ENCODE measurements around the gene DIP2B. TPM values are rescaled to one million over a fixed set of nuclear protein-coding genes. Genes with fewer than 3 reads are reported as not detected.

Gene DIP2B
- total RNA-seq, 4 donors from 2014 or later, result 19.8 to 25.9 (median 23.8) TPM

DNA sequence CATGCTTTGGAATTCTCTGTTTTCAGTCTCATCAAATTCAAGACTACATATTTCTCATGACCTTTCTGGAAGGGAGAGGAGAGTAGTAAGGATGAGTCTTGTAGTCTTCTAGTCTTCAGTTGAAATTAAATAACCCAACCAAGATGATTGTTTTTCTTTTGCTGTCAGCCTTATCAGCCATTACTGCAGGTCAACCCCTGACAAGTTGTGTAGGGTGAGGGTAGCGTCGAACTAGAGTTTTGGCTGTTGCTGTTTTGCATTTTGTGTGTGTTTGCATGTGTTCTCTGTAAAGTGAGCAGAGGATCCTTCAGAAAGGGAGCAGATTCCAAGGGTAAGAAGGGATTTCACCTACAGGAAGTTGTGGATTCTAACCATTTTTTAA, 28.4 kb downstream of the DIP2B start:
- Histone ChIP-seq H3K4me3 (no peak overlapping the region), H3K36me3 (no peaks in the 10 kb centered on the region), H3K9me3 (no peaks in the 10 kb centered on the region), H3K27ac (peak overlapping the region in 1 of 4 donors; percentile 5), H3K4me1 (peaks cover 2 to 38% (median 11%) of the 10 kb centered on the region in 3 donors), H3K27me3 (no peaks in the 10 kb centered on the region)
- ATAC-seq, result no peak
- 46 to 60% methylated on average over 2 of the region's 2 CpGs for WGBS, 2 donors (ENCODE audit: low coverage in 1 of 2)
- no peak for TF ChIP-seq POLR2A (IDR thresholded peaks at IDR 0.05)
- no peak for TF ChIP-seq POLR2AphosphoS5 (IDR thresholded peaks at IDR 0.05)
- TF ChIP-seq, protein P1, sequence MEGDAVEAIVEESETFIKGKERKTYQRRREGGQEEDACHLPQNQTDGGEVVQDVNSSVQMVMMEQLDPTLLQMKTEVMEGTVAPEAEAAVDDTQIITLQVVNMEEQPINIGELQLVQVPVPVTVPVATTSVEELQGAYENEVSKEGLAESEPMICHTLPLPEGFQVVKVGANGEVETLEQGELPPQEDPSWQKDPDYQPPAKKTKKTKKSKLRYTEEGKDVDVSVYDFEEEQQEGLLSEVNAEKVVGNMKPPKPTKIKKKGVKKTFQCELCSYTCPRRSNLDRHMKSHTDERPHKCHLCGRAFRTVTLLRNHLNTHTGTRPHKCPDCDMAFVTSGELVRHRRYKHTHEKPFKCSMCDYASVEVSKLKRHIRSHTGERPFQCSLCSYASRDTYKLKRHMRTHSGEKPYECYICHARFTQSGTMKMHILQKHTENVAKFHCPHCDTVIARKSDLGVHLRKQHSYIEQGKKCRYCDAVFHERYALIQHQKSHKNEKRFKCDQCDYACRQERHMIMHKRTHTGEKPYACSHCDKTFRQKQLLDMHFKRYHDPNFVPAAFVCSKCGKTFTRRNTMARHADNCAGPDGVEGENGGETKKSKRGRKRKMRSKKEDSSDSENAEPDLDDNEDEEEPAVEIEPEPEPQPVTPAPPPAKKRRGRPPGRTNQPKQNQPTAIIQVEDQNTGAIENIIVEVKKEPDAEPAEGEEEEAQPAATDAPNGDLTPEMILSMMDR (IDR thresholded peaks at IDR 0.05), result no peak
- TF ChIP-seq EP300 (IDR thresholded peaks at IDR 0.05), result no peak

DNA sequence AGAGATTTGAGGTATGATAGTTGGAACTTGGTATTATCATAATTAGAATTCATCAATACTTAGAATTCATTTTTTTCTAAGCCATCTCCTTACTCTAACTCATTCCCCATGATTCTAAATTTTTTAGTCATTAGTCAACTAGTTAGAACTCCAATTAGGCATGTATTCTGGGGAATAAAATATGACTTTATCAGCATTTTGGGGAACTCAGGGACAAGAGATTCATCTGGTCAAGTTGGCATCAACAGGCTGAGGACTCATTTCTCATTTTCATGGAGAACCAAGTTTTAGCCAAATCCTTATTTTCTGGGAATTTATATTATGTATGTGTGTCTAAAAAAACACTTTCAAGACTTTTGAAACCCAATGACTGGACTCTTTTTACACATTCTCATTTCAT, 29.2 kb downstream of the DIP2B start:
- Histone ChIP-seq H3K4me1 (peaks cover 2 to 35% (median 11%) of the 10 kb centered on the region in 3 donors), H3K4me3 (no peak overlapping the region), H3K27me3 (no peaks in the 10 kb centered on the region), H3K9me3 (no peaks in the 10 kb centered on the region), H3K36me3 (no peaks in the 10 kb centered on the region), H3K27ac (no peak overlapping the region)
- no peak for TF ChIP-seq POLR2A (IDR thresholded peaks at IDR 0.05)
- TF ChIP-seq EP300 (IDR thresholded peaks at IDR 0.05), result no peak
- no peak for TF ChIP-seq POLR2AphosphoS5 (IDR thresholded peaks at IDR 0.05)
- TF ChIP-seq, protein P1 (IDR thresholded peaks at IDR 0.05), result no peak
- no peak for ATAC-seq

GRCh38 chr12:50536831-50537537, 32.2 kb downstream of the DIP2B start:
- no peaks in the 10 kb centered on the region for H3K9me3 ChIP-seq
- no peak overlapping the region for H3K4me3 ChIP-seq
- 43 to 79% methylated on average over 2 to 3 of the region's 4 CpGs for WGBS, 2 donors (ENCODE audit: low coverage in 1 of 2)
- no peak for ATAC-seq
- no peaks in the 10 kb centered on the region for H3K27me3 ChIP-seq
- H3K27ac ChIP-seq, result no peak overlapping the region
- H3K4me1 ChIP-seq, result peaks cover 2 to 33% (median 11%) of the 10 kb centered on the region in 3 donors
- TF ChIP-seq POLR2A (IDR thresholded peaks at IDR 0.05) (no peak), POLR2AphosphoS5 (IDR thresholded peaks at IDR 0.05) (no peak), EP300 (IDR thresholded peaks at IDR 0.05) (no peak)
- TF ChIP-seq, protein P1 (IDR thresholded peaks at IDR 0.05), result no peak
- no peaks in the 10 kb centered on the region for H3K36me3 ChIP-seq

- TF ChIP-seq, protein P1 (IDR thresholded peaks at IDR 0.05), result no peak
- TF ChIP-seq POLR2A (IDR thresholded peaks at IDR 0.05), result no peak
- Histone ChIP-seq H3K27me3 (no peaks in the 10 kb centered on the region), H3K9me3 (no peaks in the 10 kb centered on the region), H3K27ac (no peak overlapping the region), H3K4me3 (no peak overlapping the region), H3K4me1 (peaks cover under 1 to 33% (median 9%) of the 10 kb centered on the region in 3 donors), H3K36me3 (no peaks in the 10 kb centered on the region)
- no peak for ATAC-seq
- 62 to 83% methylated on average over 1 of the region's 1 CpG for WGBS, 2 donors (ENCODE audit: low coverage in 1 of 2)
These were observed 32.7 kb downstream of the DIP2B start for GRCh38 chr12:50537538-50537919.

- TF ChIP-seq POLR2AphosphoS5 (IDR thresholded peaks at IDR 0.05) (no peak), POLR2A (IDR thresholded peaks at IDR 0.05) (no peak), EP300 (IDR thresholded peaks at IDR 0.05) (no peak)
- TF ChIP-seq, protein P1 (IDR thresholded peaks at IDR 0.05), result no peak
- no peak overlapping the region for H3K4me3 ChIP-seq
- no peak overlapping the region for H3K27ac ChIP-seq
- H3K27me3 ChIP-seq, result no peaks in the 10 kb centered on the region
- 79 to 82% methylated on average over 3 of the region's 3 CpGs for WGBS, 2 donors (ENCODE audit: low coverage in 1 of 2)
- no peaks in the 10 kb centered on the region for H3K9me3 ChIP-seq
- no peak for ATAC-seq
- peaks cover 0 to 31% (median 4%) of the 10 kb centered on the region in 3 donors for H3K4me1 ChIP-seq
- H3K36me3 ChIP-seq, result no peaks in the 10 kb centered on the region
These were observed 33.4 kb downstream of the DIP2B start for GRCh38 chr12:50538182-50538581.
